Astrocyte (in vitro differentiated cells and primary cell): ENCODE data around the gene B3GNT5. TPM values are rescaled to one million over a fixed set of nuclear protein-coding genes. Genes with fewer than 3 reads are reported as not detected.
A peak's percentile ranks its signal among the peaks of the same experiment; 100 is the strongest.

Source experiments
- DNase-seq: peaks from one replicate; pipeline ENCODE4 v3.0.0-alpha.2; 2010; ENCODE audit warnings: low read depth
- FAIRE-seq: peaks from 2 replicates; lab custom pipeline; 2011; peaks lifted over from hg19 to GRCh38; lab: Jason Lieb, UNC
- H2AFZ ChIP-seq: 2 replicates; pipeline ENCODE4 v1.6.0; 2012; ENCODE audit warnings: low read depth, low read length, inconsistent platforms
- H3K27ac ChIP-seq: 2 replicates; pipeline ENCODE4 v1.5.1; 2011; ENCODE audit warnings: low read depth, low read length, inconsistent platforms
- H3K27me3 ChIP-seq: 2 replicates; pipeline ENCODE4 v1.6.0; 2011; ENCODE audit warnings: low read length, inconsistent platforms; ENCODE audit not compliant: insufficient read depth
- H3K36me3 ChIP-seq: 2 replicates; pipeline ENCODE4 v1.5.1; 2011; ENCODE audit warnings: low read length, inconsistent platforms; ENCODE audit not compliant: insufficient read depth
- H3K4me1 ChIP-seq: 2 replicates; pipeline ENCODE4 v1.5.1; 2011; ENCODE audit warnings: low read length, inconsistent platforms; ENCODE audit not compliant: insufficient read depth
- H3K4me2 ChIP-seq: 2 replicates; pipeline ENCODE4 v1.6.0; 2012; ENCODE audit warnings: low read length, inconsistent platforms
- H3K4me3 ChIP-seq: 2 replicates; pipeline ENCODE4 v1.5.1; 2011; ENCODE audit warnings: low read depth, mild to moderate bottlenecking, low read length, inconsistent platforms; ENCODE audit not compliant: insufficient read depth
- H3K79me2 ChIP-seq: 2 replicates; pipeline ENCODE4 v1.6.0; 2012; ENCODE audit warnings: mild to moderate bottlenecking, low read length, inconsistent platforms; ENCODE audit not compliant: insufficient read depth
- H3K9ac ChIP-seq: 2 replicates; pipeline ENCODE4 v1.6.0; 2012; ENCODE audit warnings: mild to moderate bottlenecking, low read length, inconsistent platforms
- H3K9me3 ChIP-seq: 2 replicates; pipeline ENCODE4 v1.5.1; 2012; ENCODE audit warnings: low read depth, mild to moderate bottlenecking, low read length, inconsistent platforms; ENCODE audit not compliant: insufficient read depth
- H4K20me1 ChIP-seq: 2 replicates; pipeline ENCODE4 v1.6.0; 2012; ENCODE audit warnings: low read length, inconsistent platforms; ENCODE audit not compliant: insufficient read depth
- H3K27ac Mint-ChIP-seq: one replicate; pipeline ENCODE4 v1.8.0; 2021; ENCODE audit warnings: mild to moderate bottlenecking, mixed read lengths; ENCODE audit not compliant: unreplicated experiment
- H3K27me3 Mint-ChIP-seq: one replicate; pipeline ENCODE4 v1.8.0; 2021; ENCODE audit warnings: low read depth, mixed read lengths; ENCODE audit not compliant: unreplicated experiment
- H3K36me3 Mint-ChIP-seq: one replicate; pipeline ENCODE4 v1.8.0; 2021; ENCODE audit warnings: low read depth, mixed read lengths; ENCODE audit not compliant: unreplicated experiment
- H3K4me1 Mint-ChIP-seq: one replicate; pipeline ENCODE4 v1.8.0; 2021; ENCODE audit warnings: low read depth, mixed read lengths; ENCODE audit not compliant: unreplicated experiment
- H3K4me3 Mint-ChIP-seq: one replicate; pipeline ENCODE4 v1.8.0; 2021; ENCODE audit warnings: mild to moderate bottlenecking, moderate library complexity, mixed read lengths; ENCODE audit not compliant: unreplicated experiment
- H3K9me3 Mint-ChIP-seq: one replicate; pipeline ENCODE4 v1.8.0; 2021; ENCODE audit warnings: mild to moderate bottlenecking, mixed read lengths; ENCODE audit not compliant: unreplicated experiment
- CTCF ChIP-seq: IDR thresholded peaks from 2 replicates; pipeline ENCODE4 v1.5.1; 2011; ENCODE audit warnings: low read depth, mild to moderate bottlenecking, inconsistent platforms, low read length, moderate library complexity; ENCODE audit not compliant: insufficient read depth
- EZH2 ChIP-seq: IDR thresholded peaks from 2 replicates; pipeline ENCODE4 v1.6.1; 2012; ENCODE audit warnings: mild to moderate bottlenecking, low read length, inconsistent platforms; ENCODE audit not compliant: insufficient read depth
- total RNA-seq: library from RNA; stranded (reverse); gene quantifications from 2 replicates; pipeline ENCODE4 v1.2.1, GENCODE V29; 2021

B3GNT5 gene
- total RNA-seq, 1 donor from 2014 or later = 15.8 TPM

DNA sequence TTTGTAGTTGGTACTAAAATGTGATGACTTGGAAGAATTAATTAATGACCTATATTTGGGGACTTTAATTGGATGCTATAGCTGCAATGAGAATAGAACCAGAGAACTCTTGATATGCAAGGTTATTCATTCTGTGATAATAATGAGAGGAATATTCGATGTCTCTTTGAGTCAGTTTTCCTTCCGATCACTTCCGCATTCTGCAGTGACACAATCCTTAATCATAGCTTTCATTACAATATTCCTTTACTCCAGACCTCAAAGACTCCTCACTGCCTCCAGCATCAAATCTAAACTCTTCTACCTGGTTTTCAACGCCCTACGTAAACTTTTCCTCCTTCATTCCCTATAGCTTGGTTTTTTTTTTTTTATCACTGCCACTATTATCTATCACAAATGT lies 21.6 kb downstream of the B3GNT5 start:
- peaks cover 2% of the 10 kb centered on the region for H3K36me3 Mint-ChIP-seq

GRCh38 chr3:183275418-183275817 lies 22.4 kb downstream of the B3GNT5 start:
- no peaks in the 10 kb centered on the region for H3K9me3 Mint-ChIP-seq
- H3K27me3 Mint-ChIP-seq = no peaks in the 10 kb centered on the region
- Histone ChIP-seq H3K79me2 (no peaks in the 10 kb centered on the region), H3K9ac (no peak overlapping the region), H3K4me3 (no peak overlapping the region), H3K4me2 (peak overlapping the region; percentile 56), H3K27ac (no peak overlapping the region), H4K20me1 (no peaks in the 10 kb centered on the region), H3K36me3 (no peaks in the 10 kb centered on the region), H3K27me3 (no peaks in the 10 kb centered on the region), H2AFZ (no peak overlapping the region), H3K4me1 (peaks cover 11% of the 10 kb centered on the region), H3K9me3 (no peaks in the 10 kb centered on the region)
- peaks cover 11% of the 10 kb centered on the region for H3K4me1 Mint-ChIP-seq
- H3K36me3 Mint-ChIP-seq = peaks cover 2% of the 10 kb centered on the region
- TF ChIP-seq CTCF (no peak), EZH2 (no peak)
- no peak overlapping the region for H3K27ac Mint-ChIP-seq
- no peak overlapping the region for H3K4me3 Mint-ChIP-seq
- DNase-seq (peak; percentile 46), FAIRE-seq (peak; percentile 60)

More for the DNA sequence above, 21.6 kb downstream of the B3GNT5 start:
- FAIRE-seq = no peak
- Mint-ChIP-seq H3K4me3 (no peak overlapping the region), H3K9me3 (no peaks in the 10 kb centered on the region), H3K4me1 (peaks cover 11% of the 10 kb centered on the region), H3K27me3 (no peaks in the 10 kb centered on the region), H3K27ac (no peak overlapping the region)
- no peak overlapping the region for H3K9ac ChIP-seq
- H3K36me3 ChIP-seq = no peaks in the 10 kb centered on the region
- H3K4me2 ChIP-seq = peak overlapping the region; percentile 56
- no peak overlapping the region for H3K4me3 ChIP-seq
- no peaks in the 10 kb centered on the region for H4K20me1 ChIP-seq
- H2AFZ ChIP-seq = no peak overlapping the region
- H3K27me3 ChIP-seq = no peaks in the 10 kb centered on the region
- H3K4me1 ChIP-seq = peaks cover 11% of the 10 kb centered on the region
- no peak overlapping the region for H3K27ac ChIP-seq
- TF ChIP-seq EZH2 = no peak
- no peak for TF ChIP-seq CTCF
- DNase-seq = peak; percentile 22
- H3K9me3 ChIP-seq = no peaks in the 10 kb centered on the region
- H3K79me2 ChIP-seq = peaks cover under 1% of the 10 kb centered on the region

GRCh38 chr3:183275937-183276336 lies 22.9 kb downstream of the B3GNT5 start:
- H3K27me3 Mint-ChIP-seq = no peaks in the 10 kb centered on the region
- Histone ChIP-seq H3K9ac (no peak overlapping the region), H3K4me1 (peaks cover 11% of the 10 kb centered on the region), H3K4me2 (no peak overlapping the region), H3K9me3 (no peaks in the 10 kb centered on the region), H4K20me1 (no peaks in the 10 kb centered on the region), H3K79me2 (no peaks in the 10 kb centered on the region), H3K27ac (no peak overlapping the region), H3K4me3 (no peak overlapping the region), H3K36me3 (no peaks in the 10 kb centered on the region), H2AFZ (no peak overlapping the region), H3K27me3 (no peaks in the 10 kb centered on the region)
- H3K9me3 Mint-ChIP-seq = no peaks in the 10 kb centered on the region
- TF ChIP-seq EZH2 (no peak), CTCF (no peak)
- H3K36me3 Mint-ChIP-seq = peaks cover 2% of the 10 kb centered on the region
- no peak for FAIRE-seq
- peaks cover 11% of the 10 kb centered on the region for H3K4me1 Mint-ChIP-seq
- H3K4me3 Mint-ChIP-seq = no peak overlapping the region
- DNase-seq = no peak
- H3K27ac Mint-ChIP-seq = no peak overlapping the region
